CD14-positive monocyte (primary cell): ENCODE data around the gene FAM228A. TPM values are rescaled to one million over a fixed set of nuclear protein-coding genes. Genes with fewer than 3 reads are reported as not detected.

Source experiments
- DNase-seq, 3 donors: peaks; one replicate each; pipeline ENCODE4 v3.0.0-alpha.2; 2011 to 2022
- H2AFZ ChIP-seq: 2 replicates; pipeline ENCODE4 v1.6.0; 2012; ENCODE audit warnings: mild to moderate bottlenecking, low read depth, low read length, inconsistent platforms; ENCODE audit not compliant: insufficient read depth, poor library complexity, severe bottlenecking
- H3K27ac ChIP-seq, 2 donors: 1 replicate in 1 of 2; 2 replicates in 1 of 2; pipeline ENCODE4 v1.5.1; 2012 to 2013; ENCODE audit warnings: low read length in 2 of 2, control low read depth in 1 of 2, inconsistent platforms in 1 of 2, low read depth in 1 of 2, mild to moderate bottlenecking in 1 of 2
- H3K27me3 ChIP-seq, 2 donors: one replicate each; pipeline versions ENCODE4 v1.6.0 to v1.6.1; 2011 to 2013; ENCODE audit warnings: low read length in 2 of 2; ENCODE audit not compliant: control insufficient read depth in 2 of 2, insufficient read depth in 2 of 2
- H3K36me3 ChIP-seq, 2 donors: replicated peaks in 1 of 2; 1 replicate in 1 of 2; 2 replicates in 1 of 2; pipeline versions ENCODE4 v1.5.1 to v1.6.1; 2012 to 2013; ENCODE audit warnings: low read length in 2 of 2, control low read depth in 1 of 2, inconsistent platforms in 1 of 2, mild to moderate bottlenecking in 1 of 2; ENCODE audit not compliant: insufficient read depth in 2 of 2, control insufficient read depth in 1 of 2
- H3K4me1 ChIP-seq, 2 donors: 1 replicate in 1 of 2; 2 replicates in 1 of 2; pipeline versions ENCODE4 v1.5.1 to v1.6.1; 2012 to 2013; ENCODE audit warnings: low read length in 2 of 2, control low read depth in 1 of 2, inconsistent platforms in 1 of 2, mild to moderate bottlenecking in 1 of 2, moderate library complexity in 1 of 2; ENCODE audit not compliant: insufficient read depth in 2 of 2, control insufficient read depth in 1 of 2
- H3K4me2 ChIP-seq: replicated peaks from 2 replicates; pipeline ENCODE3; 2012; ENCODE audit warnings: low read length, moderate library complexity, mild to moderate bottlenecking; ENCODE audit not compliant: poor library complexity, severe bottlenecking; ENCODE audit errors: extremely low read depth
- H3K4me3 ChIP-seq, 3 experiments: fragments of 200-600 bp in 1 of 3; sonication (generic) in 1 of 3; replicated peaks in 1 of 3; 1 replicate in 2 of 3; 2 replicates in 1 of 3; pipeline ENCODE4 v1.5.1; 2011 to 2013; ENCODE audit warnings: low read length in 3 of 3, mild to moderate bottlenecking in 3 of 3, control low read depth in 2 of 3, low read depth in 2 of 3, inconsistent platforms in 1 of 3, moderate library complexity in 1 of 3
- H3K79me2 ChIP-seq: 2 replicates; pipeline ENCODE4 v1.6.0; 2012; ENCODE audit warnings: mild to moderate bottlenecking, control low read depth, inconsistent platforms, low read length, moderate library complexity; ENCODE audit not compliant: insufficient read depth
- H3K9ac ChIP-seq: 2 replicates; pipeline ENCODE4 v1.6.0; 2017; ENCODE audit warnings: low read length, mild to moderate bottlenecking; ENCODE audit not compliant: insufficient read depth, poor library complexity, severe bottlenecking
- H3K9me3 ChIP-seq, 2 donors: replicated peaks in 1 of 2; 1 replicate in 1 of 2; 2 replicates in 1 of 2; pipeline versions ENCODE4 v1.5.1 to v1.6.1; 2012 to 2013; ENCODE audit warnings: low read length in 2 of 2, control low read depth in 1 of 2; ENCODE audit not compliant: control insufficient read depth in 1 of 2, insufficient read depth in 1 of 2
- H4K20me1 ChIP-seq: 2 replicates; pipeline ENCODE4 v1.6.0; 2012; ENCODE audit warnings: mild to moderate bottlenecking, low read length, control low read depth, moderate library complexity; ENCODE audit not compliant: insufficient read depth
- H3K27ac Mint-ChIP-seq, 7 donors: one replicate each; pipeline ENCODE4 v1.8.0; 2020; ENCODE audit warnings: mild to moderate bottlenecking in 7 of 7, mixed read lengths in 7 of 7, moderate library complexity in 6 of 7, inconsistent platforms in 2 of 7
- H3K27me3 Mint-ChIP-seq, 3 donors: one replicate each; pipeline ENCODE4 v1.8.0; 2021 to 2022; ENCODE audit warnings: low read depth in 3 of 3, mild to moderate bottlenecking in 3 of 3, mixed read lengths in 3 of 3, moderate library complexity in 3 of 3, inconsistent platforms in 1 of 3
- H3K36me3 Mint-ChIP-seq, 2 donors: one replicate each; pipeline ENCODE4 v1.8.0; 2020; ENCODE audit warnings: mixed read lengths in 2 of 2, inconsistent platforms in 1 of 2, mild to moderate bottlenecking in 1 of 2
- H3K4me1 Mint-ChIP-seq: one replicate; pipeline ENCODE4 v1.8.0; 2020; ENCODE audit warnings: mild to moderate bottlenecking, mixed read lengths
- H3K4me3 Mint-ChIP-seq, 2 donors: one replicate each; pipeline ENCODE4 v1.8.0; 2020; ENCODE audit warnings: mild to moderate bottlenecking in 2 of 2, mixed read lengths in 2 of 2, moderate library complexity in 1 of 2
- H3K9me3 Mint-ChIP-seq, 7 donors: one replicate each; pipeline ENCODE4 v1.8.0; 2020 to 2022; ENCODE audit warnings: mixed read lengths in 7 of 7, mild to moderate bottlenecking in 6 of 7, moderate library complexity in 6 of 7, inconsistent platforms in 2 of 7
- WGBS: methylation state at CpG from one replicate; pipeline ENCODE4 v1.1.5; 2013; ENCODE audit warnings: missing lambda C conversion rate; ENCODE audit not compliant: insufficient coverage; 5-methylcytosine and 5-hydroxymethylcytosine counted together
- intact Hi-C, 2 donors: fragments of 100-400 bp; cut with micrococcal nuclease; formaldehyde crosslinking; loops; one replicate each; pipeline versions ENCODE4 v1.15.0 to v1.15.1; 2023
- polyA plus RNA-seq, 3 donors: library from polyadenylated mRNA; depleted of rRNA in 1 of 3; unstranded in 2 of 3; stranded (reverse) in 1 of 3; fragments of 300-500 nt in 2 of 3; fragments of >200 nt in 1 of 3; fragmentation: Illumina TruSeq in 2 of 3; gene quantifications; 1 replicate in 2 of 3; 2 replicates in 1 of 3; pipeline ENCODE4 v1.2.3, GENCODE V29; 2012 to 2021
- TF ChIP-seq, protein P1 (sequence below): fragments of 200-600 bp; IDR thresholded peaks from one replicate; pipeline ENCODE4 v1.8.0; 2022; ENCODE audit warnings: antibody characterized with exemption, mild to moderate bottlenecking

FAM228A gene
- polyA plus RNA-seq, 3 donors: 0.09 to 0.17 TPM; not detected in 1

DNA sequence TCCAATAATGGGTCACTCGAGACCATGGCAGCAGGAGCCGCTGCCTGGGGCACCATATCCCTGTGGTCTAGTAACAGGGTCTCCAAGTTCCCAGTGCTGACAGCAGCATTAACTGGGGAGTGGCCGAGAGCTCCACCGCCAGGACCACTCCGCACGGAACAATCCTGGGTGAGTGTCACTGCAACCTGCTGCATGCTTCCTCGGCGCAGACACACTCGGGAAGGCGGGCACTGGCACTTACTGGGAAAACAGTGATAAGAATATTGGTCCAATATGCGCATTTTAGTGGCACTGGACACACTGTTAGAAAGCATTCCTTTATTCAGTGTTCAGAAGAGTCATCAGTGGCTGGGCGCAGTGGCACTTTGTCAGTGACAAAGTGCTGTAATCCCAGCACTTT, 29.7 kb downstream of the FAM228A start:
- Histone ChIP-seq H3K36me3 (peaks cover 81 to 87% of the 10 kb centered on the region in 2 donors), H3K9ac (no peak overlapping the region), H3K4me3 (no peak overlapping the region), H3K4me2 (no peak overlapping the region), H3K79me2 (no peaks in the 10 kb centered on the region), H3K9me3 (no peaks in the 10 kb centered on the region), H4K20me1 (no peaks in the 10 kb centered on the region), H2AFZ (no peak overlapping the region), H3K4me1 (no peaks in the 10 kb centered on the region), H3K27me3 (no peaks in the 10 kb centered on the region), H3K27ac (no peak overlapping the region)
- no peak overlapping the region for H3K4me3 Mint-ChIP-seq
- no peak for DNase-seq
- intact Hi-C loops: no loop called here
- WGBS: over 99% methylated on average over 12 of the region's 12 CpGs
- no peak overlapping the region for H3K27ac Mint-ChIP-seq
- TF ChIP-seq, protein P1, sequence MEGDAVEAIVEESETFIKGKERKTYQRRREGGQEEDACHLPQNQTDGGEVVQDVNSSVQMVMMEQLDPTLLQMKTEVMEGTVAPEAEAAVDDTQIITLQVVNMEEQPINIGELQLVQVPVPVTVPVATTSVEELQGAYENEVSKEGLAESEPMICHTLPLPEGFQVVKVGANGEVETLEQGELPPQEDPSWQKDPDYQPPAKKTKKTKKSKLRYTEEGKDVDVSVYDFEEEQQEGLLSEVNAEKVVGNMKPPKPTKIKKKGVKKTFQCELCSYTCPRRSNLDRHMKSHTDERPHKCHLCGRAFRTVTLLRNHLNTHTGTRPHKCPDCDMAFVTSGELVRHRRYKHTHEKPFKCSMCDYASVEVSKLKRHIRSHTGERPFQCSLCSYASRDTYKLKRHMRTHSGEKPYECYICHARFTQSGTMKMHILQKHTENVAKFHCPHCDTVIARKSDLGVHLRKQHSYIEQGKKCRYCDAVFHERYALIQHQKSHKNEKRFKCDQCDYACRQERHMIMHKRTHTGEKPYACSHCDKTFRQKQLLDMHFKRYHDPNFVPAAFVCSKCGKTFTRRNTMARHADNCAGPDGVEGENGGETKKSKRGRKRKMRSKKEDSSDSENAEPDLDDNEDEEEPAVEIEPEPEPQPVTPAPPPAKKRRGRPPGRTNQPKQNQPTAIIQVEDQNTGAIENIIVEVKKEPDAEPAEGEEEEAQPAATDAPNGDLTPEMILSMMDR: no peak
- H3K9me3 Mint-ChIP-seq: peaks cover 0 to 2% (median 0%) of the 10 kb centered on the region in 7 donors
- peaks cover 82 to 91% of the 10 kb centered on the region in 2 donors for H3K36me3 Mint-ChIP-seq
- peaks cover 0 to 3% (median 0%) of the 10 kb centered on the region in 3 donors for H3K27me3 Mint-ChIP-seq
- H3K4me1 Mint-ChIP-seq: no peaks in the 10 kb centered on the region

DNA sequence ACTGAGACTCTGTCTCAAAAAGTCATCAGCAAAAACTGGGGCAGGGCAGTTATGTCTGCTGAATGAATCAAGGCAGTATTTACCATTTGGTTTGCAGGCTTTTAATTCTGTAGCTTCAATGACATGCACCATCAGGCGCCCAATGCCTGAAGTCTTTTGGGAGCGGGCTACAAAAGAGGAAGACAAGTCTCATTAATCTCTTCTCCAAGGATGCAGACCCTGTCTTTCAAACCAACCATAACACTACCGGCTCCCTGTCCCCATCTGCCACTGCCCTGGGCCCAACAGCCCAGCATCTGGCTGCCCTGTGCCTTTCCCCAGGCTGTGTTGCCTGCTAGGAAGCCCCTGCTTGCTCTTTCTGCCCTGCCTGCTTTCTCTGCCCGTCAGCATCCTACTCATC, 30.3 kb downstream of the FAM228A start:
- Mint-ChIP-seq H3K4me3 (no peak overlapping the region), H3K27me3 (peaks cover 0 to 3% (median 0%) of the 10 kb centered on the region in 3 donors), H3K9me3 (peaks cover 0 to 2% (median 0%) of the 10 kb centered on the region in 7 donors), H3K36me3 (peaks cover 85 to 93% of the 10 kb centered on the region in 2 donors), H3K4me1 (peaks cover 5% of the 10 kb centered on the region), H3K27ac (no peak overlapping the region)
- 90% methylated on average over 4 of the region's 4 CpGs for WGBS
- Histone ChIP-seq H2AFZ (no peak overlapping the region), H3K79me2 (no peaks in the 10 kb centered on the region), H3K9ac (no peak overlapping the region), H4K20me1 (no peaks in the 10 kb centered on the region), H3K9me3 (no peaks in the 10 kb centered on the region), H3K27me3 (no peaks in the 10 kb centered on the region), H3K4me1 (no peaks in the 10 kb centered on the region), H3K4me2 (no peak overlapping the region), H3K4me3 (no peak overlapping the region), H3K27ac (no peak overlapping the region), H3K36me3 (peaks cover 87 to 93% of the 10 kb centered on the region in 2 donors)
- DNase-seq: no peak
- intact Hi-C loops: no loop called here
- TF ChIP-seq, protein P1: no peak
